Neural cell (in vitro differentiated cells): ENCODE data around the gene GRWD1. TPM values are rescaled to one million over a fixed set of nuclear protein-coding genes. Genes with fewer than 3 reads are reported as not detected.

Experiments
- H2AFZ ChIP-seq: fragments of 200-600, 300-800 bp; sonication (generic), shearing (Covaris generic); 2 replicates; pipeline ENCODE4 v1.6.0; 2014; ENCODE audit warnings: low read depth, mild to moderate bottlenecking, antibody characterized with exemption, low read length, moderate library complexity
- H3F3A ChIP-seq: fragments of 200-600 bp; shearing (Covaris generic); 2 replicates; pipeline ENCODE4 v1.6.1; 2016; ENCODE audit warnings: mild to moderate bottlenecking, moderate library complexity, mixed read lengths, antibody characterized with exemption, low read length; ENCODE audit not compliant: insufficient read depth, poor library complexity, severe bottlenecking
- H3K27ac ChIP-seq: fragments of 200-600, 300-800 bp; sonication (generic), shearing (Covaris generic); 2 replicates; pipeline ENCODE4 v1.5.1; 2014; ENCODE audit warnings: mild to moderate bottlenecking, low read length, moderate library complexity
- H3K27me3 ChIP-seq: fragments of 300-800, 200-600 bp; sonication (generic), shearing (Covaris generic); 2 replicates; pipeline ENCODE4 v1.6.0; 2014; ENCODE audit warnings: mild to moderate bottlenecking, low read depth, low read length, moderate library complexity; ENCODE audit not compliant: insufficient read depth
- H3K36me3 ChIP-seq: fragments of 300-800, 200-600 bp; sonication (generic), shearing (Covaris generic); 2 replicates; pipeline ENCODE4 v1.5.1; 2014; ENCODE audit warnings: mild to moderate bottlenecking, antibody characterized with exemption, low read length, moderate library complexity; ENCODE audit not compliant: insufficient read depth
- H3K4me2 ChIP-seq: fragments of 300-800, 200-600 bp; sonication (generic), shearing (Covaris generic); 2 replicates; pipeline ENCODE4 v1.6.0; 2014; ENCODE audit warnings: mild to moderate bottlenecking, low read length
- H3K4me3 ChIP-seq: fragments of 300-800, 200-600 bp; sonication (generic), shearing (Covaris generic); 2 replicates; pipeline ENCODE4 v1.5.1; 2014; ENCODE audit warnings: mild to moderate bottlenecking, low read length, moderate library complexity
- H3K79me2 ChIP-seq: fragments of 200-600 bp; shearing (Covaris generic); replicated peaks from 2 replicates; pipeline ENCODE4 v1.6.0; 2014; ENCODE audit warnings: mild to moderate bottlenecking, low read length, moderate library complexity; ENCODE audit not compliant: insufficient read depth
- H3K9ac ChIP-seq: fragments of 300-800, 200-600 bp; sonication (generic), shearing (Covaris generic); 2 replicates; pipeline ENCODE4 v1.6.1; 2016; ENCODE audit warnings: mild to moderate bottlenecking, low read length, mixed read lengths
- H3K9me2 ChIP-seq: fragments of 200-600 bp; shearing (Covaris generic); 2 replicates; pipeline ENCODE4 v1.6.1; 2016; ENCODE audit warnings: mild to moderate bottlenecking, low read length, mixed read lengths; ENCODE audit not compliant: insufficient read depth
- H3K9me3 ChIP-seq: fragments of 200-600, 300-800 bp; sonication (generic), shearing (Covaris generic); 2 replicates; pipeline ENCODE4 v1.6.1; 2016; ENCODE audit warnings: mild to moderate bottlenecking, mixed run types, low read length, moderate library complexity, mixed read lengths
- H4K20me1 ChIP-seq: fragments of 200-600 bp; shearing (Covaris generic); 2 replicates; pipeline ENCODE4 v1.6.1; 2016; ENCODE audit warnings: mild to moderate bottlenecking, mixed run types; ENCODE audit not compliant: insufficient read depth
- EP300 ChIP-seq: fragments of 450-650 bp; conservative IDR thresholded peaks from 2 replicates; pipeline ENCODE4 v1.6.1; 2014; ENCODE audit warnings: antibody characterized with exemption, mild to moderate bottlenecking, moderate library complexity; ENCODE audit not compliant: poor library complexity, severe bottlenecking
- EZH2 ChIP-seq: fragments of 200-600, 300-800 bp; shearing (Covaris generic), sonication (generic); IDR thresholded peaks from 2 replicates; pipeline ENCODE4 v1.6.1; 2014; ENCODE audit warnings: antibody characterized with exemption, low read length, borderline replicate concordance, mild to moderate bottlenecking; ENCODE audit not compliant: insufficient read depth, poor library complexity, severe bottlenecking
- MXI1 ChIP-seq: fragments of 450-650 bp; conservative IDR thresholded peaks from 2 replicates; pipeline ENCODE4 v1.6.1; 2014; ENCODE audit warnings: antibody characterized with exemption, mild to moderate bottlenecking; ENCODE audit not compliant: poor library complexity, severe bottlenecking
- POLR2AphosphoS5 ChIP-seq: IDR thresholded peaks from 2 replicates; pipeline ENCODE4 v1.6.1; 2012
- RAD21 ChIP-seq: fragments of 450-650 bp; conservative IDR thresholded peaks from 2 replicates; pipeline ENCODE4 v1.6.1; 2014; ENCODE audit warnings: antibody characterized with exemption, mild to moderate bottlenecking, moderate library complexity
- SMC3 ChIP-seq: fragments of 450-650 bp; conservative IDR thresholded peaks from 2 replicates; pipeline ENCODE4 v1.6.1; 2014; ENCODE audit warnings: antibody characterized with exemption, mild to moderate bottlenecking, moderate library complexity; ENCODE audit not compliant: poor library complexity
- TAF1 ChIP-seq: IDR thresholded peaks from 2 replicates; pipeline ENCODE4 v1.6.1; 2012; ENCODE audit warnings: low read depth
- polyA plus RNA-seq: library from polyadenylated mRNA; depleted of rRNA; stranded (reverse); fragments of >200 nt; gene quantifications from 2 replicates; pipeline ENCODE4 v1.2.3, GENCODE V29; 2014
- TF ChIP-seq, protein P1 (sequence below): IDR thresholded peaks from 2 replicates; pipeline ENCODE4 v1.6.1; 2012; ENCODE audit warnings: borderline replicate concordance
- TF ChIP-seq, protein P2 (sequence below): fragments of 450-650 bp; IDR thresholded peaks from 2 replicates; pipeline ENCODE4 v1.5.1; 2014; ENCODE audit warnings: antibody characterized with exemption, mild to moderate bottlenecking, moderate library complexity; ENCODE audit not compliant: poor library complexity, severe bottlenecking

The GRWD1 gene
- polyA plus RNA-seq, 1 donor from 2014 or later: 11.8 TPM

DNA sequence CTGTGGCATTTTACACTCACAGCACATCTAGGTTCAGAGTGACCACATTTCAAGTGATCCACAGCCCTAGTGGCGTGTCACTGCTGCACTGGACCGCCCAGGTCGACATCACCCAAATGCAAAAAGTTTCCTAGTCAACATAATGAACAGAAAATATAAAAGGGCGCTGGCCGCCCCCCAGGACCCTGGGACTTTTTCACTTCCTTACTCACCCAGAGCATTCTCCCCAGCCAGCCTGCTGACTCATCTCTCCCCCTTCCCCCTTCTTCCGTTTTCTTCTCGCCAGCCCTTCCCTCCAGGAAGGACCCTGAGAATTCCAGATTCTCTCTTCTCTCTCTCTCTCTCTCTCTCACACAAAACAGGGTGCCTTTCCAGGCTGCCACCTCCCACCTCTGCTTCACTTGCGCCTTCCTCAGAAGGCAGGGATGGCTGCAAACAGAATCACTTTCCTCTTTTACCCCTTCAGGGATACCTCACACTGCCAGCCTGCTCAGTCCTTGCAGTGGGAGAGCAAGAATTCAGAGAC, 21.0 kb upstream of the GRWD1 start:
- no peak overlapping the region for H3K9ac ChIP-seq
- no peaks in the 10 kb centered on the region for H3K9me3 ChIP-seq
- no peak overlapping the region for H3K4me3 ChIP-seq
- H3K9me2 ChIP-seq: no peaks in the 10 kb centered on the region
- H4K20me1 ChIP-seq: no peaks in the 10 kb centered on the region
- TF ChIP-seq, protein P1, sequence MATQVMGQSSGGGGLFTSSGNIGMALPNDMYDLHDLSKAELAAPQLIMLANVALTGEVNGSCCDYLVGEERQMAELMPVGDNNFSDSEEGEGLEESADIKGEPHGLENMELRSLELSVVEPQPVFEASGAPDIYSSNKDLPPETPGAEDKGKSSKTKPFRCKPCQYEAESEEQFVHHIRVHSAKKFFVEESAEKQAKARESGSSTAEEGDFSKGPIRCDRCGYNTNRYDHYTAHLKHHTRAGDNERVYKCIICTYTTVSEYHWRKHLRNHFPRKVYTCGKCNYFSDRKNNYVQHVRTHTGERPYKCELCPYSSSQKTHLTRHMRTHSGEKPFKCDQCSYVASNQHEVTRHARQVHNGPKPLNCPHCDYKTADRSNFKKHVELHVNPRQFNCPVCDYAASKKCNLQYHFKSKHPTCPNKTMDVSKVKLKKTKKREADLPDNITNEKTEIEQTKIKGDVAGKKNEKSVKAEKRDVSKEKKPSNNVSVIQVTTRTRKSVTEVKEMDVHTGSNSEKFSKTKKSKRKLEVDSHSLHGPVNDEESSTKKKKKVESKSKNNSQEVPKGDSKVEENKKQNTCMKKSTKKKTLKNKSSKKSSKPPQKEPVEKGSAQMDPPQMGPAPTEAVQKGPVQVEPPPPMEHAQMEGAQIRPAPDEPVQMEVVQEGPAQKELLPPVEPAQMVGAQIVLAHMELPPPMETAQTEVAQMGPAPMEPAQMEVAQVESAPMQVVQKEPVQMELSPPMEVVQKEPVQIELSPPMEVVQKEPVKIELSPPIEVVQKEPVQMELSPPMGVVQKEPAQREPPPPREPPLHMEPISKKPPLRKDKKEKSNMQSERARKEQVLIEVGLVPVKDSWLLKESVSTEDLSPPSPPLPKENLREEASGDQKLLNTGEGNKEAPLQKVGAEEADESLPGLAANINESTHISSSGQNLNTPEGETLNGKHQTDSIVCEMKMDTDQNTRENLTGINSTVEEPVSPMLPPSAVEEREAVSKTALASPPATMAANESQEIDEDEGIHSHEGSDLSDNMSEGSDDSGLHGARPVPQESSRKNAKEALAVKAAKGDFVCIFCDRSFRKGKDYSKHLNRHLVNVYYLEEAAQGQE: no peak
- TF ChIP-seq RAD21 (no peak), TAF1 (no peak), EZH2 (no peak), MXI1 (no peak), POLR2AphosphoS5 (no peak), SMC3 (no peak), EP300 (no peak)
- TF ChIP-seq, protein P2, sequence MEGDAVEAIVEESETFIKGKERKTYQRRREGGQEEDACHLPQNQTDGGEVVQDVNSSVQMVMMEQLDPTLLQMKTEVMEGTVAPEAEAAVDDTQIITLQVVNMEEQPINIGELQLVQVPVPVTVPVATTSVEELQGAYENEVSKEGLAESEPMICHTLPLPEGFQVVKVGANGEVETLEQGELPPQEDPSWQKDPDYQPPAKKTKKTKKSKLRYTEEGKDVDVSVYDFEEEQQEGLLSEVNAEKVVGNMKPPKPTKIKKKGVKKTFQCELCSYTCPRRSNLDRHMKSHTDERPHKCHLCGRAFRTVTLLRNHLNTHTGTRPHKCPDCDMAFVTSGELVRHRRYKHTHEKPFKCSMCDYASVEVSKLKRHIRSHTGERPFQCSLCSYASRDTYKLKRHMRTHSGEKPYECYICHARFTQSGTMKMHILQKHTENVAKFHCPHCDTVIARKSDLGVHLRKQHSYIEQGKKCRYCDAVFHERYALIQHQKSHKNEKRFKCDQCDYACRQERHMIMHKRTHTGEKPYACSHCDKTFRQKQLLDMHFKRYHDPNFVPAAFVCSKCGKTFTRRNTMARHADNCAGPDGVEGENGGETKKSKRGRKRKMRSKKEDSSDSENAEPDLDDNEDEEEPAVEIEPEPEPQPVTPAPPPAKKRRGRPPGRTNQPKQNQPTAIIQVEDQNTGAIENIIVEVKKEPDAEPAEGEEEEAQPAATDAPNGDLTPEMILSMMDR: no peak
- no peaks in the 10 kb centered on the region for H3K36me3 ChIP-seq
- H2AFZ ChIP-seq: no peak overlapping the region
- H3K27ac ChIP-seq: no peak overlapping the region
- no peak overlapping the region for H3K4me2 ChIP-seq
- no peaks in the 10 kb centered on the region for H3K79me2 ChIP-seq
- H3F3A ChIP-seq: no peaks in the 10 kb centered on the region
- H3K27me3 ChIP-seq: no peaks in the 10 kb centered on the region

DNA sequence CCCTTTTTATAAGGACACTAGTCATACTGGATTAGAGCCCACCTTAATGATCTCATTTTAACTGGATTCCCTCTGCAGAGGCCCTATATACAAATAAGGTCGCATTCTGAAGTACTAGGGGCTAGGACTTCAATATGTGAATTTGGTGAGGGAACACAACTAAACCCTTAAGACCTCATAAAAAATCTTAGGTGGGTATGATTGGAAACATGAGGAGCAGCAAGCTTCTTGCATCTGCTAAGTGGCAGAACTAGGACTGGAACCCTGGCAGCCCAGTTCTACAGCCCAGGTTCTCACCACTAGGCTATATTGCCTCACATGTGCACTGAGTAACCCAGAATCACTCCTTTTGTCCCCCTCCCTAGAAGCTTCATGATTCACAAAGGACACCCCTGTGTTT, 17.1 kb upstream of the GRWD1 start:
- no peak overlapping the region for H3K4me3 ChIP-seq
- H3K9me2 ChIP-seq: no peaks in the 10 kb centered on the region
- no peak overlapping the region for H2AFZ ChIP-seq
- H3K9ac ChIP-seq: no peak overlapping the region
- no peak overlapping the region for H3K4me2 ChIP-seq
- no peaks in the 10 kb centered on the region for H3K79me2 ChIP-seq
- no peaks in the 10 kb centered on the region for H3F3A ChIP-seq
- TF ChIP-seq EZH2 (no peak), POLR2AphosphoS5 (no peak), SMC3 (no peak)
- TF ChIP-seq, protein P2: no peak
- H3K36me3 ChIP-seq: no peaks in the 10 kb centered on the region
- no peaks in the 10 kb centered on the region for H4K20me1 ChIP-seq
- no peak overlapping the region for H3K27ac ChIP-seq
- no peaks in the 10 kb centered on the region for H3K9me3 ChIP-seq
- no peaks in the 10 kb centered on the region for H3K27me3 ChIP-seq
